ENCODE data around the gene UVRAG. TPM values are rescaled to one million over a fixed set of nuclear protein-coding genes. Genes with fewer than 3 reads are reported as not detected.

The UVRAG gene
- total RNA-seq, 6 donors from 2014 or later = 23.3 to 72.3 (median 28.5) TPM

DNA sequence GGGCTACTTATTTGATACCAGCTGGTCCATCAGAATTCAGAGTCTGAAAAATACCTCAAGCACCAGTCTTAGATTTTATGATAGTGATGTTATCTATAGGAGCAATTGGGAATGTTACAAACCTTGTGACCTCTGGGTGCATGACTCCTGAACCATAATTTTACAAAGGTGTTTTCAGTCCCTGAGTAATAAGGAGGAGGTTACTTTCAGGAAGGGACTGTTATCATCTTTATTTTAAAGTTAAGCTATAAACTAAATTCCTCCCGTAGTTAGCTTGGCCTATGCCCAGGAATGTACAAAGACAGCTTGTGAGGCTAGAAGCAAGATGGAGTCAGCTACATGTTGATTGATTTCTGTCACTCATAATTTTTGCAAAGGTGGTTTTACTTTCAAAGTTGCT is 101.9 kb downstream of the UVRAG start:
- no peaks in the 10 kb centered on the region for H3K9me3 ChIP-seq
- peaks cover 0 to 14% (median 0%) of the 10 kb centered on the region in 4 donors for H3K36me3 ChIP-seq
- H3K27me3 ChIP-seq = no peaks in the 10 kb centered on the region
- no peak for ATAC-seq (ENCODE audit: low FRiP score in 2 of 2)
- H3K27ac ChIP-seq = no peak overlapping the region
- DNase-seq = no peak
- TF ChIP-seq, protein P1, sequence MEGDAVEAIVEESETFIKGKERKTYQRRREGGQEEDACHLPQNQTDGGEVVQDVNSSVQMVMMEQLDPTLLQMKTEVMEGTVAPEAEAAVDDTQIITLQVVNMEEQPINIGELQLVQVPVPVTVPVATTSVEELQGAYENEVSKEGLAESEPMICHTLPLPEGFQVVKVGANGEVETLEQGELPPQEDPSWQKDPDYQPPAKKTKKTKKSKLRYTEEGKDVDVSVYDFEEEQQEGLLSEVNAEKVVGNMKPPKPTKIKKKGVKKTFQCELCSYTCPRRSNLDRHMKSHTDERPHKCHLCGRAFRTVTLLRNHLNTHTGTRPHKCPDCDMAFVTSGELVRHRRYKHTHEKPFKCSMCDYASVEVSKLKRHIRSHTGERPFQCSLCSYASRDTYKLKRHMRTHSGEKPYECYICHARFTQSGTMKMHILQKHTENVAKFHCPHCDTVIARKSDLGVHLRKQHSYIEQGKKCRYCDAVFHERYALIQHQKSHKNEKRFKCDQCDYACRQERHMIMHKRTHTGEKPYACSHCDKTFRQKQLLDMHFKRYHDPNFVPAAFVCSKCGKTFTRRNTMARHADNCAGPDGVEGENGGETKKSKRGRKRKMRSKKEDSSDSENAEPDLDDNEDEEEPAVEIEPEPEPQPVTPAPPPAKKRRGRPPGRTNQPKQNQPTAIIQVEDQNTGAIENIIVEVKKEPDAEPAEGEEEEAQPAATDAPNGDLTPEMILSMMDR (IDR thresholded peaks at IDR 0.05) = no peak
- TF ChIP-seq POLR2AphosphoS5 (IDR thresholded peaks at IDR 0.05) = no peak
- TF ChIP-seq POLR2A (IDR thresholded peaks at IDR 0.05) = no peak
- TF ChIP-seq EP300 (IDR thresholded peaks at IDR 0.05) = no peak
- H3K4me3 ChIP-seq = no peak overlapping the region
- WGBS, 2 donors = 64 to 81% methylated on average over 1 of the region's 1 CpG
- H3K4me1 ChIP-seq = no peaks in the 10 kb centered on the region

DNA sequence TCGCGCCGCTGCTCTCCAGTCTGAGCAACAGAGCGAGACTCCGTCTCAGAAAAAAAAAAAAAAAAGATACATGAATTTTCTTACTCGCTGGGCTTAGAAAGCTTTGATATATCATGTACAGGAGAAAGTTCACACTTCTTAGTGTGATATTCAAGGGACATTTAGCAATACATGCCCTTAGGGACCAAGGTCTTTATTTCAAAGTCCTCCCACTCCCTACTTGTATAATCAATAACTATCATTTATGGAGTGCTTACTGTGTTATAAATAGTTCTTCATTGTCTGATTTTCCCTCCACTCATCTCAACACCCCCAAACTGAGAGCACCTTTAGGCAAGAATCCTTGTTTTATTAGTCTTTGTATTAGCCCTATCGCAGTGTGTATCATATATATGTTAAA is 103.3 kb downstream of the UVRAG start:
- H3K4me3 ChIP-seq = no peak overlapping the region
- H3K27ac ChIP-seq = no peak overlapping the region
- no peaks in the 10 kb centered on the region for H3K27me3 ChIP-seq
- H3K4me1 ChIP-seq = no peaks in the 10 kb centered on the region
- ATAC-seq (ENCODE audit: low FRiP score in 2 of 2) (no peak), DNase-seq (no peak)
- TF ChIP-seq, protein P1 (IDR thresholded peaks at IDR 0.05) = no peak
- TF ChIP-seq POLR2AphosphoS5 (IDR thresholded peaks at IDR 0.05) (no peak), EP300 (IDR thresholded peaks at IDR 0.05) (no peak), POLR2A (IDR thresholded peaks at IDR 0.05) (no peak)
- H3K9me3 ChIP-seq = no peaks in the 10 kb centered on the region
- no peaks in the 10 kb centered on the region for H3K36me3 ChIP-seq
- 97 to 99% methylated on average over 7 of the region's 7 CpGs for WGBS, 2 donors

DNA sequence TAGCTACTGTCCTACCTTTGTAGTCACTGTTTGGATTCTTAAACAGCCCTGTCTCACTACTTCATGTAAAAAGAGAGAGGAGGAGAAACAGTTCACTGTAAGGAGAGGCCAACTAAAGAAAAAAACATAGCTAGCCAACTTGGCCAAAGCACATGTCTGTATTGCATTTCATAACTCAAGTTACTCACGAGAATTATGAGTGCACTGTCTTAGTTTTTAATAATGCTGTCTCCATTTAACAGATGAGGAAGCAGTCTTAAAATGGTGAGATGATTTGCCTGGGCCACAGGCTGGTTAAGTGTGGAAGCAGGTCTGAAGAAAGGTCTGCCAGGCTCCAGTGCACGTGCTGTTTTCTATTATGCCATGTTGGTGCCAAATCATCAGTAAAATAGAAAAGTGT is 104.5 kb downstream of the UVRAG start:
- 56 to 64% methylated on average over 2 of the region's 2 CpGs for WGBS, 2 donors
- no peak for DNase-seq

DNA sequence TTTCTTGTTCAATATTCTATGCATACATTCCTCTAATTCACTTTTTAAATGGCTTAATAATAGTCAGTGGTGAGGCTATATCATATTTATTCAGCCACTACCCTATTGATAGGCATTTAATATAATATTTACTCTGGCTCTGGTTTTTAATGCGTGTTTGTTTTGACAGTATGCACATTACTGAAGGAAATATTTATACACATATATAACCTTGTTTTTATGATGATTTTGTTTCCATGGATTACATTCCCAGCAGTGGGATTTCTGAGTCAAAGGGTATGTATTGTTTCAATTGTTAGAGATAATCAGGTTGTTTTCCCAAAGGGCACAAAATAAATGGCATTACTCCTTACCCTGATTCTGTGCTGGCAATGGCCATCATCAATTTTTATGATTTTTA is 105.8 kb downstream of the UVRAG start:
- ATAC-seq (ENCODE audit: low FRiP score in 2 of 2) = no peak
- TF ChIP-seq POLR2AphosphoS5 (IDR thresholded peaks at IDR 0.05) = no peak
- TF ChIP-seq POLR2A (IDR thresholded peaks at IDR 0.05) = no peak
- TF ChIP-seq, protein P1 (IDR thresholded peaks at IDR 0.05) = no peak
- TF ChIP-seq EP300 (IDR thresholded peaks at IDR 0.05) = no peak
- H3K9me3 ChIP-seq = no peaks in the 10 kb centered on the region
- H3K4me3 ChIP-seq = no peak overlapping the region
- WGBS, 2 donors = 87 to 92% methylated on average over 1 of the region's 1 CpG
- H3K36me3 ChIP-seq = no peaks in the 10 kb centered on the region
- DNase-seq = no peak
- peaks cover 0 to 4% (median 0%) of the 10 kb centered on the region in 4 donors for H3K4me1 ChIP-seq
- H3K27me3 ChIP-seq = no peaks in the 10 kb centered on the region
- no peak overlapping the region for H3K27ac ChIP-seq

More for the DNA sequence above, 104.5 kb downstream of the UVRAG start:
- Histone ChIP-seq H3K27ac (no peak overlapping the region), H3K36me3 (no peaks in the 10 kb centered on the region), H3K9me3 (no peaks in the 10 kb centered on the region), H3K4me1 (peaks cover 0 to 2% (median 0%) of the 10 kb centered on the region in 4 donors), H3K27me3 (no peaks in the 10 kb centered on the region), H3K4me3 (no peak overlapping the region)
- ATAC-seq (ENCODE audit: low FRiP score in 2 of 2) = peak in 1 of 2 donors; percentile 81
- no peak for TF ChIP-seq POLR2A (IDR thresholded peaks at IDR 0.05)

DNA sequence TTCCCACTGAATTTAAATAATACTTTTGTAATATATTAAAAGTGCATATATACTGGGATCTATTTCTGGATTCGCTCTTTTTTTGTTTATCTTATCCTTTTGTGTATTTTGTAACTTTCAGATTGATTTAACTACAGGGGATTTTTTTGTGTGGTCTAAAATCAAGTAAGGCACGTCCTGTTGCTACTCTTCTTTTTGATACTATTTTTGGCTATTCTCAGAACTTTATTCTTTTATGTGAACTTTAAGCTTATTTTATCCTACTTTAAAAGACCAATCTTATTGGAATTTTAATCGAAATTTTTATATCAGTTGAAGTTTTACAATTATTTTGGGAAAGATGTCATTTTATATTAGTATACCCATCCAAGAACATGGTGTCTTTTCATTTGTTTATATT is 106.8 kb downstream of the UVRAG start:
- H3K4me3 ChIP-seq = no peak overlapping the region
- no peaks in the 10 kb centered on the region for H3K27me3 ChIP-seq
- TF ChIP-seq EP300 (IDR thresholded peaks at IDR 0.05) (no peak), POLR2A (IDR thresholded peaks at IDR 0.05) (no peak), POLR2AphosphoS5 (IDR thresholded peaks at IDR 0.05) (no peak)
- TF ChIP-seq, protein P1 (IDR thresholded peaks at IDR 0.05) = no peak
- ATAC-seq (ENCODE audit: low FRiP score in 2 of 2) (no peak), DNase-seq (no peak)
- H3K4me1 ChIP-seq = peaks cover 0 to 7% (median 4%) of the 10 kb centered on the region in 4 donors
- H3K27ac ChIP-seq = no peak overlapping the region
- 86 to 88% methylated on average over 3 of the region's 3 CpGs for WGBS, 2 donors
- no peaks in the 10 kb centered on the region for H3K36me3 ChIP-seq
- H3K9me3 ChIP-seq = no peaks in the 10 kb centered on the region

Data from upper lobe of left lung (tissue), 6 donors.